ENCODE results near the gene RHCE. TPM values are rescaled to one million over a fixed set of nuclear protein-coding genes. Genes with fewer than 3 reads are reported as not detected.
"Not testable (repeated sequence)": the region's sequence is repeated elsewhere in the genome, so short reads cannot be mapped to it uniquely, and the experiment has no call there.

The RHCE gene
- total RNA-seq, 1 donor from 2014 or later = 0.13 TPM

- no peak for DNase-seq (ENCODE audit: low read depth in 2 of 2)
Measured at GRCh38 chr1:25433389-25434186, 13.0 kb upstream of the RHCE start.

- DNase-seq (ENCODE audit: low read depth in 2 of 2) = no peak
Measured at GRCh38 chr1:25432749-25433388, 12.2 kb upstream of the RHCE start.

- no peak for DNase-seq (ENCODE audit: low read depth in 2 of 2)
Measured at GRCh38 chr1:25431955-25432719, 11.5 kb upstream of the RHCE start.

GRCh38 chr1:25430967-25431881, 10.6 kb upstream of the RHCE start:
- no peak for DNase-seq (ENCODE audit: low read depth in 2 of 2)

GRCh38 chr1:25430073-25430966, 9.7 kb upstream of the RHCE start, which contains the start of gene MACO1:
Gene MACO1, plus strand, starts transcription at chr1:25430897. Its CDS starts 202 bp downstream, at chr1:25431099.
- DNase-seq (ENCODE audit: low read depth in 2 of 2) = peak; percentile 90 to 96

GRCh38 chr1:25428475-25429166, 8.0 kb upstream of the RHCE start:
- DNase-seq (ENCODE audit: low read depth in 2 of 2) = no peak

GRCh38 chr1:25427696-25428095, 7.1 kb upstream of the RHCE start:
- DNase-seq (ENCODE audit: low read depth in 2 of 2) = no peak

- DNase-seq (ENCODE audit: low read depth in 2 of 2) = no peak
Measured at GRCh38 chr1:25425098-25426085, 4.8 kb upstream of the RHCE start.

GRCh38 chr1:25423206-25423605, 2.6 kb upstream of the RHCE start:
- DNase-seq (ENCODE audit: low read depth in 2 of 2) = not testable (repeated sequence)

- DNase-seq (ENCODE audit: low read depth in 2 of 2) = not testable (repeated sequence)
Measured at GRCh38 chr1:25419339-25419738, 1.3 kb downstream of the RHCE start.

- not testable (repeated sequence) for DNase-seq (ENCODE audit: low read depth in 2 of 2)
Measured at GRCh38 chr1:25417280-25417679, 3.3 kb downstream of the RHCE start.

GRCh38 chr1:25414578-25414977, 6.0 kb downstream of the RHCE start:
- DNase-seq (ENCODE audit: low read depth in 2 of 2) = not testable (repeated sequence)

- DNase-seq (ENCODE audit: low read depth in 2 of 2) = not testable (repeated sequence)
Measured at GRCh38 chr1:25414157-25414556, 6.5 kb downstream of the RHCE start.

- DNase-seq (ENCODE audit: low read depth in 2 of 2) = not testable (repeated sequence)
Measured at GRCh38 chr1:25412872-25413623, 7.6 kb downstream of the RHCE start.

GRCh38 chr1:25409641-25410427, 10.8 kb downstream of the RHCE start:
- DNase-seq (ENCODE audit: low read depth in 2 of 2) = not testable (repeated sequence)

- DNase-seq (ENCODE audit: low read depth in 2 of 2) = not testable (repeated sequence)
Measured at GRCh38 chr1:25405731-25406305, 14.8 kb downstream of the RHCE start.

Measured in dermis microvascular lymphatic vessel endothelial cell (primary cell).